GM11168 (cell line): ENCODE results near the gene SPIN1.

Source experiments
- in situ Hi-C: fragments of 300-500 bp; cut with MboI; formaldehyde crosslinking; loops from one replicate; pipeline ENCODE4 v1.12.0; 2022; ENCODE audit warnings: low sequenced_read_pairs; ENCODE audit not compliant: unreplicated experiment

Gene SPIN1

DNA sequence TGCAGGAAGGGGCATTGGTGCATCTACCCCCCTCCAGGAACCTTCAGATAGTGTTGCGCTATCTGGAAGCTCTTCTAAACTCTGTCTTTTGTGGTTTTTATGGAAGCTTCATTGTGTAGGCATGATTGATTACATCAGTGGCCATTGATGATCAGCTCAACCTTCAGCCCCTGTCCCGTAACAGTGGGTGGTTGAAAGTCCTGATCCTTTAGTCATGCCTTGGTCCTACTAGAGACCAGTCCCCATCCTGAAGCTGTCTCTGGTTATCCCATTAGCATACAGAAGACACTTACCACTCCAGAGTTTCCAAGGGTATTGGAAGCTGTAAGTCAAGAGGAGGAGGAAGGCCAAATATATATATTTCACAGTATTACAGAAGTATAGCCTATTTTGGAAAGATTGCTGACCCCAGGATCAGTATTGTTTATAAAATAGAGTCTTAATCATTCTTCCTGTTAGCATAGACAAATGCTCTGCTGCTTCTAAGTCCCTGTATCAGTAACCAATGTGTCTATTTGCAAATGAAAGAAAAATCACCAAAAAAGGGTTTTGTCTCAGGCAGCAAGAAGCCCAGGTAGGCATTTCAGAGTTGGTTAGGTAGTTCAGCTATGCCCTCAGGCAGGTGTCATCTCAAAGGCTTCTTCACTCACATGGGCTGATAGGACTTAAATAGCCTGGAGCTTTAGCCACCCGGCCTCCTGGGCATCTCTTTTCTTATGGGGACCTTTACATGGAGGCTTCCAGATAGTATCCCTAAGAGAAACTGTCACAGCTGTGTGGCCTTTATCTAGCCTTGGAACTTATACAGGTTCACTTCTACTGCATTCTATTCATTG, 41.6 kb downstream of the SPIN1 start:
- in situ Hi-C loops: no loop called here

DNA sequence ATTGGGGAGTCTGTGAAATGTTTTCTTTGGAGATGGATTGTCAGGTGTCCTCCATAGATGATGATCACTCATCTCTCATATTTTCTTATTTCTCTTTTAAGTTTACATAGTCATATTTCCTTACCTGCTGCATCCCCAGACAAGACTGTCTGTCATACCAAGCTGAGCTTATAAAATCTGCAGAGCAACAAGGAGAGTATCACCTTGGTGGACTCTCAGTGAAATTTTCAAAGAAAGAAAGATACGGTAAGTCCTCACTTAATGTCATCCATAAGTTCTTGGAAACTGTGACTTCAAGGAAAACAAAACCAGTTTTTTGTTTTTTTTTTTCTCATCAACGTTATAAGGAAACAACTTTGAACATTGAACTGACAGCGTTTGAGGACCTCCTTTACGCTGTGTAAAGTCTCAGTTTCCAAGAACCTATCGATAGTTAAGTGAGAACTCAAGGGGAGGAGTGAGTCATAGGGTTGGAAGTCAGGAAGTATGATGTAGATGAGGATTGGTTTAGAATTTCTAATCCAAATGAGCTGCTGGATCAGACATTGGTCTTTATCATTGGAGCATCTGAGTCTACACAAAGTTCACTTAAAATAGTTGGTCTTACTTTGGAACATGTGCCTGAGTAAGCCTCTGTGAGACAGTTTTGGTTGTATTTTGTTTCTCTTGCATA, 45.5 kb downstream of the SPIN1 start:
- in situ Hi-C loops: no loop called here

DNA sequence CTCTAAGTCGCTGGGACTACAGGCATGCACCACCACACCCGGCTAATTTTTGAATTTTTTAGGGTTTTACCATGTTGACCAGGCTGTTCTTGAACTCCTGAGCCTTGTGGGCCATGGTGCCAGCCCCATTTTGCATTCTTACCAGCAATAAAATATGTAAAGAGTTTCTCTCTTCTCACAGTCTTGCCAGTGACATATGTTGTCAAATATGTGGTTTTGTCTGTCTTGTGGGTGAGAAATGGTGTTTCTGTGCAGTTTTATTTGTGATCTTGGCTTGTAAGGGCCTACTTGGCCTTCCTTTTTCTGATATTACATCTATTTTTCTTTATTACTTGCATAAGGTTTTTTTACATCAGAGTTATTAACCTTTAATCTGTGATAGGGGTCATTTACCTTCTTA, 47.1 kb downstream of the SPIN1 start:
- in situ Hi-C loops: no loop called here

DNA sequence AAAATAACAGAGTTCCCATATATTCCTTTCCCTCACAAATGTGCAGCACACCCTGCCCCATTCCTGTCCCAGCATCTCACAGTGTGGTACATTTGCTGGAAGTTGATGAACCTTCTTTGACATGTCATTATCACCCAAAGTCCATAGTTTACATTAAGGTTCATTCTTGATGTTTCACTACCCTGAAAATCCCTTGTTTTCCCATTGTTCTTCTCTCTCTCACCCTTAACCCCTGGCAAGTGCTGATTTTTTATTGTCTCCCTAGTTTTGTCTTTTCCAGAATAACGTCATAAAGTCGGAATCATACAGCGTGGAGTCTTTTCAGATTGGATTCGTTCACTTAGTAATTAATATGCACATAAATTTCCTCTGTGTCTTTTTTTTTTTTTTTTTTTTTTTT, 48.1 kb downstream of the SPIN1 start:
- in situ Hi-C loops: no loop called here

DNA sequence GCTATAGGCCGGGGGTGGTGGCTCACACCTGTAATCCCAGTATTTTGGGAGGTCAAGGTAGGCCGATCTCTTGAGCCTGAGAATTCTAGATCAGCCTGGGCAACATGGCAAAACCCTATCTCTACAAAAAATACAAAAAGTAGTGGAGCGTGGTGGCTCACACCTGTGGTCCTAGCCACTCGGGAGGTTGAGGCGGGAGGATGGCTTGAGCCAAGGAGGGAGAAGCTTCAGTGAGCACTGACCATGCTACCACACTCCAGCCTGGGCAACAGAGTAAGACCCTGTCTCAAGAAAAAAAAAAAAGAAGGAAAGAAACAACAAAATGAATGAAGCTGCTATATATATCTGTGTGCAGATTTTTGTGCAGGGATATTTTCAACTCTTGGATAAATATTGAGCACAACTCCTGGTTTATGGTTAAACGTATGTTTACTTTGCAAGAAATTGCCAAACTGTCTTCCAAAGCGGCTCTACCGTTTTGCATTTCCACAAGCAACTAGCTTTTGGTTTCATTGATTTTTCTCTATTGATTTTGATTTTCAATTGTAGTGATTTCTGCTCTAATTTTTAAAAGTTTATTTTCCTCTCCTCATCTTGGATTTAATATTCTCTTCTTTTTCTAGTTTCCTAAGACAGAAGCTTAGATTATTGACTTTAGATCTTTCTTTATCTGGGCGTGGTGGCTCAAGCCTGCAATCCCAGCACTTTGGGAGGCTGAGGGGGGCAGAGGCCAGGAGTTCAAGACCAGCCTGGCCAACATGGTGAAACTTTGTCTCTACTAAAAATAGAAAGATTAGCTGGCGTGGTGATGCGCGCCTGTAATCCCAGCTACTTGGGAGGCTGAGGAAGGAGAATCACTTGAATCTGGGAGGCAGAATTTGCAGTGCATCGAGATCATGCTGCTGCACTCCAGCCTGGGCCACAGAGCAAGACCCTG, 49.2 kb downstream of the SPIN1 start:
- in situ Hi-C loops: no loop called here

DNA sequence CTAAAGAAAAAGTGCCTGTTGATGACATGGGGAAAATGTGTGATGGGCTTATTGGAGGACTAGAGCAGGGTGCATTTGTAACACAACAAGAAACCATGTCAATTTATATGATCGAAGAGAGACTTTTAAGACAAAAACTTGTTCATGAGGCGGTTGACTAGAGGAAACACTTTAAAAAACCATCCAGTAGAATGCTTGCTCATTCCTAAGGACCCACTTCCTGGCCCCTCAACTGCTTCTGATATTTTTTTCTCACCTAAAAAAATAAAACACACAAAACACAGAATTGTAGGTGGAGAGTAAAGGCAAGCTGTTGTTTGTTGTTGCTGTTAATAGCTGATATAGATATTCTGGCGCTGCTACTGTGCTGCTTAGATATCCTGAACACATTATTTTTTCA, 50.6 kb downstream of the SPIN1 start:
- in situ Hi-C loops: no loop called here

DNA sequence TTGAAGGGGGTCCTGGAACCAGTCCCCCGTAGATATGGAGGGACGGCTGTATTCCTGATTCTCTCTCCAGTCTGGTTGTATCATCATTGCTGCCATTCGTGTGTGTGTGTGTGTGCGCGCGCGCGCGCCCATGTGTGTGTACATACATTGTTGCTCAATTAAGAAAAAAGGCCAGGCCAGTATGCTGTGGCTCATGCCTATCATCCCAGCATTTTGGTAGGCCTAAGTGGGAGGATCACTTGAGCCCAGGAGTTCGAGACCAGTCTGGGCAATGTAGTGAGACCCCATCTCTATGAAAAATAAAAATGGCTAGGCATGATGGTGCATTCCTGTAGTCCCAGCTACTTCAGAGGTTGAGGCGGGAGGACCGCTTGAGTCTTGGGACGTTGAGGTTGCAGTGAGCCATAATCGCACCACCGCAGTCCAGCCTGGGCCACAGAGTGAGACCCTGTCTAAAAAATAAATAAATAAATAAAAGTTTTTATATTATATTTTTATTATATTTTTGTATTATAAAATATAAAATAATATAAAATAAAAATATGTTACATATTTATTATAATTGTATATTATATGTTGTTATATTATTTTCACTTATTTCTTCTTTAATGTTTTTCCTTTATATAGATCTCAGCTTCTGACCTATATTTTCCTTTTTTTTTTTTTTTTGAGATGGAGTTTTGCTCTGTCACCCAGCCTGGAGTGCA, 53.2 kb downstream of the SPIN1 start:
- in situ Hi-C loops: no loop called here

DNA sequence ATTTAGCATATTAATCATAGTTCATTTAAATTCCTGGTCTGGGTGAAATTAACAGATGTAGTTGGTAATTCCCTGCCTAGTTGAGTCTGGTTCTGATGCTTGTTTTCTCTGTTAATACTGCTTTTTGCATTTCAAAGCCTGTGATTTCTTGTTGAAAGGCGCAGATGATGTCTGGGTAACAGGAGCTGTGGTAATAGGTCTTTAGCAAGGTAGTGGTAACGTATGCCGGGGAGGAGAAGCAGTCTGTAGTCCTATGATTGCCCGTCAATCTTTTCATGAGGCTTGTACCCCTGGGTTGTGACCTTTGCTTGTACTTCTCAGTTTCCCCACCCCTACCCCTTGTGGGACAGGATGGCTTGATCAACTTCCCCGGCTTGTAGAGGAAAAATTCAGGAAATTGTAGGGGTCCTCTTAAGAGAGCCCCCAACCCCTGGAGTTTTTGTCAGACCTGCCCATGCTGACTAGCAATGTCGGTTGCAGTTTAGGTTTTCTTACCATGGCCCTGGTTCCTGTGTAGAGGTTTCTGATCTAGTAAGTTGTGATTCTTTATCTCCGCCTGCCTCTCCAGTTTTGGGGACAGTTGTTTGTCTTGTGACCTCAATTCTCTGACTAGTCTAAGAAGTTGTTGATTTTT, 55.4 kb downstream of the SPIN1 start:
- in situ Hi-C loops: no loop called here

DNA sequence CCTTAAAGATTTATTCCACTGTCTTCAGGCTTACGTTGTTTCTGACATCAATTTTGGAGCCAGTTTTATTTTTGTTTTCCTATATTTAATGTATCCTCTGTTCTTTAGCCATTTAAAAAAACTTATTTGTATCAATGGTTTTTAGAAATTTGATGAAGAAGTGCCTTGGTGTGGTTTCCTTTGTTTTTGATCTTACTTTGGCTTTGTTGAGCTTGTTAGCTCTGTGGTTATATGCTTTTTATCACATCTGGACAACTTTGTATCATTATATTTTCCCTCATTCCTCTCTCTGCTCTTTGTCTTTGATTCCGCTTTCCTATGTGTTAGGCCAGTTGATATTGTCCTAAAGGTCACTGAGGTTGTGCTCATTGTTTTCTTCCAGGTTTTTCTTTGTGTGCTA, 58.5 kb downstream of the SPIN1 start:
- in situ Hi-C loops: no loop called here

DNA sequence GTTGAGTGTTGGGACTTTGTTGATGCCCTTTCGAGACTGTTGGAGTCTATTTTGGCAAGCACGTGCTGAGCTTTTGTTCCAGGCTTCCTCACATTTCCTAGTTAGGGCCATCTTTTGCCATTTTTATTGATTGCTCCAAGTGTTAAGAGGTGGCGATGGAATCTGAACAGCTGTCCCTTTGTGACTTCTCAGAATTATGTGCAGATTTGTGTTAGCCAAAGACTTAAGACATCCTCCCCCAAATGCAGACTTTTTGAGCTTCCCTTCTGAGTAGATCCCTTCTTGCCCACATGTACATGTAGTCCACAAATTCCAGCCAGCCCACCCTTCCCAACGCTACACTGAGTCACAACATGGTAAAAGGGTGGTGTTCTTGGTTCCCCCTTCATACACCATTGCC, 59.2 kb downstream of the SPIN1 start:
- in situ Hi-C loops: no loop called here

DNA sequence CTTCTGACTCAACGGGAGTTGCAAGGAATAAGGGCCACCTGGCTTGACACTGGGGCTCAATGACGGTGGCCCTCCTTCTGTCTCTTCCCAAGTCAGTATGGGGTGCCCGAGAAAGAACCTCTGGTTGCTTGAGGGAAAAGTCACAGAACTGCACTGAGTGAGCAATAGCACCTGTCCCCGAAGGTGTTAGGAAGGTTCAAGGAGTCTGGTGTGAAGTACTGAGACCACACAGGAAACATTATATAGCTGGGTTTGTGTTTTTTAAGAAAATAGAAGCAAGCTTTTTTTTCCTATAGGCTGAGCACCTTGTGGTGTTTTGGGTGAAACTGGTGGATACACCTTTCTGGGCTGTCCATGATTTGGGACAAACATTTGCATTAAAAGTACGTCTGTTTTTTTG, 62.9 kb downstream of the SPIN1 start:
- in situ Hi-C loops: no loop called here

DNA sequence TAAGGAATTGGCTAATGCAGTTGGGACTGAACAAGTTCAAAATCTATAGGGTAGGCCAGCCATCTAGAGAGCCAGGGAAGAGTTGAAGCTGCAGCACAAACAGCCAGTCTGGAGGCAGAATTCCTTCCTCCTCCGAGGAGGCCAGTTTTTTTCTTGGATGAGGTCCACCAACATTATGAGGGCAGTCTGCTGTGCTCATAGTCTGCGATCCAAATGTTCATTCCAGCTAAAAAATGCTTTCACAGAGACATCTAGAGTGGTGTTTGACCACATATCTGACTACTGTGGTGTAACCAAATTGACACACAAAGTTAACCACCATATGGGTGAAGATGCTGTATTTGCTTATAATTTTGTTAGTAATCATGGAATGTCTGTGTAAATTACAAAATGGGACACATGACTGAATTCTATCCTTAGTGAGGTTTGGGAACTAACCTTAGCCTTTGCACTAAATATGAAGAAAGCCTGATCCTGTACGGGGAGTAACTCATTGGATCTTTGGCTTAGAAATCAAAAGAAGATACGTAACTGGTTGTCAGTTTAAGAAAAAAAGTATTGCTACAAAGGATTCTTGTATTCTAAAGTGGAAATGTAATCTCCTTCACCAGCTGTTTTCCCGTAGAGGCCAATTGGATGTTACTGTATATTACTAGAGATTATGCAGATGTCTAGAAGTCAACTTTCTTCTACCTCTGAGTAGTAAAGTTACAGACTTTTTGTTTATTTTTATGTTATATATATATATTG, 70.6 kb downstream of the SPIN1 start:
- in situ Hi-C loops: no loop called here

DNA sequence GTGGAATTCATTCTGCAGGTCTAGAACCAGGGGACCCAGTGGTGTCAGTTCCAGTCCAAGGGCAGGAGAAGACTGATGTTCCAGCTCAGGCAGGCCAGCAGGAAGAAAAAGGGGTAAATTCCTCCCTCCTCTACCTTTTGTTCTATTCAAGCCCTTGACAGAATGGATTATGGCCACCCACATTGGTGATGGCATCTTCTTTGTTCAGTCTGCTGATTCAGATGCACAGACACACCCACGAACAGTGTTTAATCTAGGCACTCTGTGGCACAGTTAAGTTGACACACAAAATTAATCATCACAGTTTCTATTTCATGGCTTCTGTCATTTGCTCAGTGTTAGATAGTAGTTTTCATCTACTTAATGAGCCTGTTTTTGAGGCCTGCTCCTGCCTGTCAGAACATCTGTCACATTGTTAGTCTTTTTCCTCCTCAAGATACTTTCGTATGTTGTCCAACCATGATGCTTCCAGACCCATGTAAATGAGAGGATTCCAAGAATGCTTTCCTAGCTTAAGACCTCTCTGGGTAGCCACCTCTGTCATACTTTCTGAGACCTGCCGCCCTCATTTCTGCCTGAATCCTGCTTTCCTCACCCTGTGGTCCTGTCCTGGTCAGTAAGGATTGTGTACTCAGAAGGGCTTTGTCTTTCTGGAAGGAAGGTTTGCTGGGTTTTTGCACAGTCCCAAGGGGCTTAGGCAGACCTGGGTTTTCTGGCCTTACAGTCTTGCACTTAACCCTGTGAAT, 72.5 kb downstream of the SPIN1 start:
- in situ Hi-C loops: no loop called here

DNA sequence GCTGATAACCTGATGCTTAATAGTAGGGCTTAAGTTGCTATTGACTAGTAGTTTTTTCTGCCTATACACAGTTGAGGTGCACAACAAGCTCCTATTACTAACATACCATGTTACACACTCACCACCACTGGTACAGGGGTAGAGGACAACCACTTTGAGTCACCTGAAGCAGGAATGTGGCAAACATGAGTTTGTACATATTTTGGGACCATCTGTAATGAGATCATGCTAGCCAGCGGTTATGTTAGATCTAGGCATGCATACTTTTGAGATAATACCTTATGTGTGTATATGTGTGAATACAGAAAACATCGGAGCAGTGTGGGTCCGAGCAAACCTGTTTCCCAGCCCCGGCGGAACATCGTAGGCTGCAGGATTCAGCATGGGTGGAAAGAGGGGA, 73.9 kb downstream of the SPIN1 start:
- in situ Hi-C loops: no loop called here

DNA sequence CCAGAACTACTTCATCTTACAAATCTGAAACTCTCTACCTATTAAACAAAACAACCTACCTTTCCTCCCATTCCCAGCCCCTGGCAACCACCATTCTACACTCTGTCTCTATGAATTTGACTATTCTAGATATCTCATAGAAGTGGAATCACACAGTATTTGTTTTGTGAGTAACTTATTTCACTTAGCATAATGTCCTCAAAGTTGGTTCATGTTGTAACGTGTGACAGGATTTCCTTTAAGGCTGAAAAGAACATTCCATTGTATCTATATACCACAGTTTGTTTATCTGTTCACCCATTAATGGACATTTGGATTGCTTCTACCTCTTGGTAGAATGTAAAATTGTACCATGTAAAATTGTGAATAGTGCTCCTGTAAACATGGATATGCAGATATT, 76.6 kb downstream of the SPIN1 start:
- in situ Hi-C loops: no loop called here

DNA sequence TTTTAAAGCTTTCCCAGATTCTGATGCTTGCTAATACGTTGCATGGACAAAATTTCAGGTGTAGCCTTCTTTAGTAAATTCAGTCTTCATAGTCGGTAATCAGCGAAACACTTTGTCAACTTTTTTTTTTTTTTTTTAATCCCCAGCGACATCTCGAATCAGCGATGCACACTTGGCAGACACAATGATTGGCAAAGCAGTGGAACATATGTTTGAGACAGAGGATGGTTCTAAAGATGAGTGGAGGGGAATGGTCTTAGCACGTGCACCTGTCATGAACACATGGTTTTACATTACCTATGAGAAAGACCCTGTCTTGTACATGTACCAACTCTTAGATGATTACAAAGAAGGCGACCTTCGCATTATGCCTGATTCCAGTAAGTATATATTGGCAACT, 80.0 kb downstream of the SPIN1 start:
- in situ Hi-C loops: no loop called here

DNA sequence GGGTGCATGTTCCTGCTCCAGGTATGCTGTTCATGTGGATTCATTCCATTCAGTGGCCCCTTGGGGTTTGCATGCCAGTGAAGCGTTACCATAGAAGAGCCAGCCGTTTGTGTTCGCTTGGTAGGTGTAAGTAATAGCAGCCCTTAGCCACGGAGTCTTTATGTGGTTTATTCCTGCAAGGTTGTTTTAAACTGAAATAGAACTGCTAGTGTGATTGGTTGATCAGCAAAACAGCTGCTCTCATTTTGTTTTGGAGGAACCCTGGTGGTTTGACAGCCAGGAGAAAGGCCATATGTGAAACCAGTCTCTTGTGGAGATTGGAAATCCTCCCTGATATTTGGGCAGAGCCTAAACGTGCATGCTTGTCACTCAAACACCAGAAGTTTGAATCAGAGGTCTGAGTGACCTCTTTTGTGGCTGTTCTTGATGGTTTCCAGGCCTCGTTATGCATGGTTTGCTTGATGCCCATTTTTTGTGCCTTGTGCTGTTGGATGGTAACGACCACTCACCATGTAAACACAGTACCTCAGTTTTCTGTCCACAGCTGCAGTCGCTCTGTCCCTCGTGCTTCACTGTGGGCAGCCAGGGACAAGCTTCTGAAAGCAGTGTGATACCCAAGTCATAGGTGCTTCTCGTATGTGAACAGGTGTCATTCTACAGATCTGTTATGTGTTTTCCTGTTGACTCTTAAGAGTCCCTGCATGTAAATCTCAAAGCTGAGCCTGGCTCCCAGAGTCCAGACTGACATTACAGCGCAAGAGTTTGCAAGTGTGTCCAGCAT, 88.4 kb downstream of the SPIN1 start:
- in situ Hi-C loops: no loop called here

DNA sequence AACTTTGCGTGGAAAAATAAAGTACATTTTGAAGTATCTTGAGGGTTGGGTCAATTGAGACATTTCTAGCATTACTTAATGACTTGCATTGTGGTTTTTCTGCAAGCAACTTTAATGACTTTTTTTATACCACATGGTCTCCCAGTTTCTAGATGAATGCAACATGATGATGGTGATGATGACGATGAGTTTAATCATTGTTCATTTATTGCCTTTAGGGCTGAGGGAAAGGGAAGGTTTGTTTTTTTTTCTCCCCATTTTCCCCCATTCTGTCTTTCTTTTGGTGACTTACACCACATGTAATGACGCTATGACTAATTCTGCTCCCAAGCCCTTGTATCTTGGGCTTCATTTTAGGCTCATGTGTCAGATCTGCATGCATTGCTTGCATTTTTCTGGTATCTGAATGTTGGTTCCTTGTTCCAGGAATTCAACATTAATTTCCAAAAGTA, 89.1 kb downstream of the SPIN1 start:
- in situ Hi-C loops: no loop called here
